WI38 (cell line): Measurements from ENCODE around the gene CEP63.

Experiments
- H3K4me3 ChIP-seq: 2 replicates; pipeline ENCODE4 v1.5.1; 2011; ENCODE audit warnings: low read depth, mild to moderate bottlenecking, control low read depth, low read length
- TF ChIP-seq, protein P1 (sequence below): IDR thresholded peaks from 2 replicates; pipeline ENCODE4 v1.5.1; 2012; ENCODE audit warnings: low read depth, mild to moderate bottlenecking, control low read depth, low read length

CEP63 gene

GRCh38 chr3:134468519-134468918, 17.3 kb upstream of the CEP63 start:
- H3K4me3 ChIP-seq = no peak overlapping the region
- TF ChIP-seq, protein P1, sequence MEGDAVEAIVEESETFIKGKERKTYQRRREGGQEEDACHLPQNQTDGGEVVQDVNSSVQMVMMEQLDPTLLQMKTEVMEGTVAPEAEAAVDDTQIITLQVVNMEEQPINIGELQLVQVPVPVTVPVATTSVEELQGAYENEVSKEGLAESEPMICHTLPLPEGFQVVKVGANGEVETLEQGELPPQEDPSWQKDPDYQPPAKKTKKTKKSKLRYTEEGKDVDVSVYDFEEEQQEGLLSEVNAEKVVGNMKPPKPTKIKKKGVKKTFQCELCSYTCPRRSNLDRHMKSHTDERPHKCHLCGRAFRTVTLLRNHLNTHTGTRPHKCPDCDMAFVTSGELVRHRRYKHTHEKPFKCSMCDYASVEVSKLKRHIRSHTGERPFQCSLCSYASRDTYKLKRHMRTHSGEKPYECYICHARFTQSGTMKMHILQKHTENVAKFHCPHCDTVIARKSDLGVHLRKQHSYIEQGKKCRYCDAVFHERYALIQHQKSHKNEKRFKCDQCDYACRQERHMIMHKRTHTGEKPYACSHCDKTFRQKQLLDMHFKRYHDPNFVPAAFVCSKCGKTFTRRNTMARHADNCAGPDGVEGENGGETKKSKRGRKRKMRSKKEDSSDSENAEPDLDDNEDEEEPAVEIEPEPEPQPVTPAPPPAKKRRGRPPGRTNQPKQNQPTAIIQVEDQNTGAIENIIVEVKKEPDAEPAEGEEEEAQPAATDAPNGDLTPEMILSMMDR = no peak

GRCh38 chr3:134471521-134472193, 14.2 kb upstream of the CEP63 start:
- TF ChIP-seq, protein P1 = no peak
- no peak overlapping the region for H3K4me3 ChIP-seq

DNA sequence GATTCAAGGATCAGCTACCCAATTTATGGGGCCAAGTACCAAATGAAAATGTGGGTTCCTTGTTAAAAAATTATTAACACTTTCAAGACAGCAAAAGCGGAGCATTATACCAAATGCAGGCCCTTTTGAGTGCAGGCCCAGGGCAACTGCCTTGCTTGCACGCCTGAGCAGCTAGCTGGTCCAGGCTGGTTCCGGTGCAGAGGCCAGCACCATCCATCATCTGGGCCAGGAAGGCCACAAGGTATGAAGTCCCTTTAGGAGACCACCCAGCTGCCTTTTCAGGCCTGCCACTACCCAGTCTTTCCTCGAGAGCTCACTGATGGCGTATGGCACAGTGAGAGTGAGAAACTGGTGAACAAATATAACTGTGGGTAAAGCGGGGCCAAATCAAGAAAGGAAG, 13.0 kb upstream of the CEP63 start:
- TF ChIP-seq, protein P1 = no peak
- no peak overlapping the region for H3K4me3 ChIP-seq

DNA sequence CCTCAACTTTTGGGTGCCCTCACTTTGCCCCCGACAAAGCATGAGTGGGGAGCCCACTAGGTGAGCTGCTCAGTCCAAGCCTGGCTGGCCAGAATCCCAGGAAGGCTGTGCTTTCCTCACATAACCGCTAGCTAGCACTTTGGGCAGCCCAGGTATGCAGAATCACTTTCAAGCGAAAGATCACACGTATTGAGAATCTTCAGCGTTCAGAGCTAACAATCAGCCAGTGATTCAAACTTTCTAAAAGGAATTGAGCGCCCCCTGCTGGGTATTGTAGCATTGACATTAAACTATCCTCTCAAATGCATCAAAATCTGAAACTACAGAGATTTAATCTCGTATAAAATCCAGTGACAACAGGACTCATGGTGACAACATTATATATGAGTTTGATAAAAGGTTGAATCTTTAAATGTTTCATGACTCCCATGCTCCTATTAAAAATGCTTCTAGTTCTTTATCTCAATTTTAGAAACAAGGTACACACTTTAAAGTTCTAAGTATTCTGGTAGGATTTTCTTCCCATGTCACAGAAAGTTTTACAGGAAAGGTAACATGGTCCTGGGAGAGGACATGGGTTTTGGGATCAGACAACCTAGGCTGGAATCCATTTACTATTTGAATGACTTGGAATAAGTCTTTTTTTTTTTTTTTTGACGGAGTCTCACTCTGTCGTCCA, 11.8 kb upstream of the CEP63 start:
- TF ChIP-seq, protein P1 = peak; percentile 38; the same call in 1 of the 2 replicates
- H3K4me3 ChIP-seq = no peak overlapping the region

GRCh38 chr3:134474956-134475355, 10.9 kb upstream of the CEP63 start:
- no peak overlapping the region for H3K4me3 ChIP-seq
- TF ChIP-seq, protein P1 = no peak

GRCh38 chr3:134476306-134476705, 9.6 kb upstream of the CEP63 start:
- TF ChIP-seq, protein P1 = no peak
- H3K4me3 ChIP-seq = no peak overlapping the region

DNA sequence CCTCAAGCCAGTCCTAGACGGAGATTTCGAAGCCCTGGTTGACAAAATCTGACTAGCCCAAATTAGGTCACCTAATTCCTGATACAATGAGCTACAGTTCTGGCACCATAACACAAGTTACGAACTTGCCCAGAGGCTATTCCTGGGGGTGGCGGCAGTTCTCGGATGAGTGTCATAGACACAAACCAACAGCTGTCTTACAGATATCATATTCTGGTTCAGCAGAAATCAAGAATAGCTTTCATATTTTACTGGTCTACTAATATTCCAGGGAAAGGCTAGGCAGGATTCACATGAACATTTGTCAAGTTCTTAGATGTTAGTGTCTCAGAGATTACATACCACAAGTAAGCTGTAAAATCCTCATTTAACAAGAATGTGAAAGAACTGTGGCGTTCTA, 8.9 kb upstream of the CEP63 start:
- TF ChIP-seq, protein P1 = no peak
- H3K4me3 ChIP-seq = no peak overlapping the region
